K562 (cell line): Measurements from ENCODE around the gene DLL4. TPM values are rescaled to one million over a fixed set of nuclear protein-coding genes. Genes with fewer than 3 reads are reported as not detected.

Experiments
- ADNP ChIP-seq: fragments of 200-800 bp; sonication (Bioruptor generic); IDR thresholded peaks from 2 replicates; pipeline ENCODE4 v1.6.1; 2016; ENCODE audit warnings: missing genetic modification characterization, missing compliant biosample characterization
- BMI1 ChIP-seq: fragments of 150-350 bp; IDR thresholded peaks from 2 replicates; pipeline ENCODE4 v1.6.1; 2014; ENCODE audit warnings: low read length
- CCAR2 ChIP-seq: fragments of 200-400 bp; formaldehyde crosslinking; IDR thresholded peaks from 2 replicates; pipeline ENCODE4 v1.6.1; 2017; ENCODE audit warnings: mild to moderate bottlenecking, low read depth, low read length
- CTBP1 ChIP-seq: fragments of 450-650 bp; IDR thresholded peaks from 2 replicates; pipeline ENCODE4 v1.6.1; 2016; ENCODE audit warnings: borderline replicate concordance
- ETS2 ChIP-seq: IDR thresholded peaks from 2 replicates; pipeline ENCODE4 v1.6.1; 2016; ENCODE audit warnings: borderline replicate concordance, missing genetic modification characterization, mild to moderate bottlenecking, moderate library complexity, missing compliant biosample characterization; ENCODE audit not compliant: poor library complexity, severe bottlenecking
- MCM7 ChIP-seq, 2 experiments: fragments of 450-650 bp; IDR thresholded peaks; 2 replicates each; pipeline ENCODE4 v1.6.1; 2016 to 2018
- MED1 ChIP-seq: sonication (generic); formaldehyde crosslinking; IDR thresholded peaks from 2 replicates; pipeline ENCODE4 v1.8.1; 2023; ENCODE audit warnings: missing genetic modification reagents, borderline replicate concordance
- PTTG1 ChIP-seq: fragments of 450-650 bp; IDR thresholded peaks from 2 replicates; pipeline ENCODE4 v1.6.1; 2016; ENCODE audit warnings: low read depth, mild to moderate bottlenecking, missing genetic modification characterization, missing compliant biosample characterization
- ZNF324 ChIP-seq: fragments of 250-450 bp; sonication (Bioruptor Pico); IDR thresholded peaks from 2 replicates; pipeline ENCODE4 v1.4.0; 2020; ENCODE audit warnings: mild to moderate bottlenecking
- ZNF507 ChIP-seq: conservative IDR thresholded peaks from 2 replicates; pipeline ENCODE4 v1.6.1; 2017; ENCODE audit warnings: missing genetic modification characterization, missing compliant biosample characterization
- ZSCAN32 ChIP-seq: fragments of 450-650 bp; formaldehyde crosslinking; IDR thresholded peaks from 2 replicates; pipeline ENCODE4 v1.4.0; 2020; ENCODE audit warnings: mild to moderate bottlenecking, moderate library complexity
- polyA plus RNA-seq, 8 experiments: library from polyadenylated mRNA; depleted of rRNA in 4 of 8; stranded (reverse) in 5 of 8; unstranded in 3 of 8; fragments of >200 nt; fragmentation: Nextera tagmentation in 2 of 8; fragmentation: Illumina TruSeq in 1 of 8; extraction: Ambion mirVana in 2 of 8; extraction: Trizol in 1 of 8; gene quantifications; 2 replicates each; pipeline versions ENCODE4 v1.2.1 to v1.2.3, GENCODE V29; 2011 to 2014; ENCODE audit warnings: inconsistent platforms in 1 of 8, missing spikeins in 1 of 8
- total RNA-seq, 7 experiments: library from RNA; depleted of rRNA in 6 of 7; stranded (reverse); fragments of >200 nt in 6 of 7; fragmentation: Illumina TruSeq in 2 of 7; extraction: Trizol in 2 of 7; gene quantifications; 2 replicates each; pipeline versions ENCODE4 v1.2.1 to v1.2.3, GENCODE V29; 2011 to 2021; ENCODE audit warnings: low replicate concordance in 1 of 7
- TF ChIP-seq, protein P1 (sequence below), 2 experiments: fragments of 450-650 bp; IDR thresholded peaks; 2 replicates each; pipeline ENCODE4 v1.6.1; 2016
- TF ChIP-seq, protein P2 (sequence below): fragments of 450-650 bp; formaldehyde crosslinking; conservative IDR thresholded peaks from 2 replicates; pipeline ENCODE4 v1.4.0; 2022; ENCODE audit warnings: mild to moderate bottlenecking, missing genetic modification characterization
- TF ChIP-seq, protein P3 (sequence below), 2 experiments: fragments of 200-800 bp in 1 of 2; sonication (Bioruptor generic) in 1 of 2; sonication (generic) in 1 of 2; formaldehyde crosslinking in 1 of 2; IDR thresholded peaks in 1 of 2; conservative IDR thresholded peaks in 1 of 2; 2 replicates each; pipeline versions ENCODE4 v1.5.0 to v1.6.1; 2016 to 2020; ENCODE audit warnings: missing compliant biosample characterization in 1 of 2, missing genetic modification characterization in 1 of 2, missing genetic modification reagents in 1 of 2

DLL4 gene
- total and polyA plus RNA-seq, 9 of the 15 experiments (the other 6 are each of a cell fraction or from before 2014, with no cell fraction given): 0.04 to 1.1 (median 0.41) TPM; not detected in 1

DNA sequence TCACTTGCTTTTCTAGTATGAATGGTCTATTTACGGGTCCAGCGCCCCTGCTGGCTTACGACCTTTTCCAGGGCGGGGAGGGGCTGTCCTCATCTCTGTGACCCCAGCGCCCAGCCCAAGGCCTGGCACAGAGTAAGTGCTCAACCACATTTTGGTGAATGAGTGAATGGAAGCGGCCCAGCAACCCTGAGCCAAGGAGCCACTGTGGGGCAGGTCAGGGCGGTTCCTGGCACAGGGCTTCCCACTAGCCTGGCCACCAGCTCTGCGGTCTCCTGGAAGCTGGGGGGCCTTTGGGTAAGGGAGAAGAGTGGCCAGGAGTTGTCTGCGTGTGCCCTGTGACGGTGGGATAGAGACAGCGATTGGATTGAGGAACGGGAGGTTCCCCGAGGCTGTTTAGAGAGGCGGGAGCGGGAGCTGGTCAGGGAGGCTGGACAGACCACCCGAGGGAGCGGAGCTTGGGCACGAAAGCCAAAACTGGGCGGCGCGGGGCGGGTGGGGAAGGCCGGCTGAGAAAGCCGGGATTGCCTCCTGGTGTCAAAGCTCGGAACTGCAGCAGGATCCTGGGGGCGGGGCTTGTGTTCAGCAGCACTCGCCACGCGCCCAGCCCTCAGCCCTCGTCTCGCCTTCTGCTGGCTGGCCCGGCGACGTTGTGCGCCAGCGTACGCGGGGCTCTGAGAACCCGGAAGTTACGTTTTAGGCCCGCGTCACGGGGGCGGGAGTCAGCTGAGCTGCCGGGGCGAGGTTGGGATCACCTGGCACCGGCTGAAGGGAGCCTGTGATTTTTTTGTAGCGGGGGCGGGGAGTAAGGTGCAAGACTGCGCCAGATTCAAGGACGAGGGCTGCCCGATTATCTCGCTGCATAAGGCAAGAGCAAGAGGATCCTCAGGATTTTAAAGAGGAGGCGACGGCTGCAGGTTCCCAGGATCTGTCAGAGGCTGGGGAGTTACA, 35.1 kb upstream of the DLL4 start, which contains the start of gene VPS18 (continued):
- no peak for TF ChIP-seq ETS2 (tag)
- no peak for TF ChIP-seq MED1
- TF ChIP-seq PTTG1 (tag): no peak
- TF ChIP-seq BMI1: no peak
- TF ChIP-seq ZNF507 (tag): no peak
- TF ChIP-seq CCAR2: no peak
- no peak for TF ChIP-seq ZSCAN32 (CRISPR knock-in tag)
- TF ChIP-seq ZNF324 (CRISPR knock-in tag): no peak
- TF ChIP-seq, protein P1, sequence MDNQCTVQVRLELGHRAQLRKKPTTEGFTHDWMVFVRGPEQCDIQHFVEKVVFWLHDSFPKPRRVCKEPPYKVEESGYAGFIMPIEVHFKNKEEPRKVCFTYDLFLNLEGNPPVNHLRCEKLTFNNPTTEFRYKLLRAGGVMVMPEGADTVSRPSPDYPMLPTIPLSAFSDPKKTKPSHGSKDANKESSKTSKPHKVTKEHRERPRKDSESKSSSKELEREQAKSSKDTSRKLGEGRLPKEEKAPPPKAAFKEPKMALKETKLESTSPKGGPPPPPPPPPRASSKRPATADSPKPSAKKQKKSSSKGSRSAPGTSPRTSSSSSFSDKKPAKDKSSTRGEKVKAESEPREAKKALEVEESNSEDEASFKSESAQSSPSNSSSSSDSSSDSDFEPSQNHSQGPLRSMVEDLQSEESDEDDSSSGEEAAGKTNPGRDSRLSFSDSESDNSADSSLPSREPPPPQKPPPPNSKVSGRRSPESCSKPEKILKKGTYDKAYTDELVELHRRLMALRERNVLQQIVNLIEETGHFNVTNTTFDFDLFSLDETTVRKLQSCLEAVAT (IDR thresholded peaks at IDR 0.05): no peak
- TF ChIP-seq, protein P2, sequence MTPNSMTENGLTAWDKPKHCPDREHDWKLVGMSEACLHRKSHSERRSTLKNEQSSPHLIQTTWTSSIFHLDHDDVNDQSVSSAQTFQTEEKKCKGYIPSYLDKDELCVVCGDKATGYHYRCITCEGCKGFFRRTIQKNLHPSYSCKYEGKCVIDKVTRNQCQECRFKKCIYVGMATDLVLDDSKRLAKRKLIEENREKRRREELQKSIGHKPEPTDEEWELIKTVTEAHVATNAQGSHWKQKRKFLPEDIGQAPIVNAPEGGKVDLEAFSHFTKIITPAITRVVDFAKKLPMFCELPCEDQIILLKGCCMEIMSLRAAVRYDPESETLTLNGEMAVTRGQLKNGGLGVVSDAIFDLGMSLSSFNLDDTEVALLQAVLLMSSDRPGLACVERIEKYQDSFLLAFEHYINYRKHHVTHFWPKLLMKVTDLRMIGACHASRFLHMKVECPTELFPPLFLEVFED (CRISPR knock-in tag): no peak
- no peak for TF ChIP-seq ADNP (tag)
- TF ChIP-seq, protein P3, sequence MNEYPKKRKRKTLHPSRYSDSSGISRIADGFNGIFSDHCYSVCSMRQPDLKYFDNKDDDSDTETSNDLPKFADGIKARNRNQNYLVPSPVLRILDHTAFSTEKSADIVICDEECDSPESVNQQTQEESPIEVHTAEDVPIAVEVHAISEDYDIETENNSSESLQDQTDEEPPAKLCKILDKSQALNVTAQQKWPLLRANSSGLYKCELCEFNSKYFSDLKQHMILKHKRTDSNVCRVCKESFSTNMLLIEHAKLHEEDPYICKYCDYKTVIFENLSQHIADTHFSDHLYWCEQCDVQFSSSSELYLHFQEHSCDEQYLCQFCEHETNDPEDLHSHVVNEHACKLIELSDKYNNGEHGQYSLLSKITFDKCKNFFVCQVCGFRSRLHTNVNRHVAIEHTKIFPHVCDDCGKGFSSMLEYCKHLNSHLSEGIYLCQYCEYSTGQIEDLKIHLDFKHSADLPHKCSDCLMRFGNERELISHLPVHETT (CRISPR knock-in tag; conservative IDR thresholded peaks at IDR 0.05 in 1 of 2, IDR thresholded peaks at IDR 0.05 in 1 of 2): peak in 1 of 2 experiments; percentile 60; a peak in 1 of 4 replicates
- TF ChIP-seq MCM7 (IDR thresholded peaks at IDR 0.05): no peak
- TF ChIP-seq CTBP1: peak; percentile 28; the same call in 1 of the 2 replicates
